ENCODE measurements around the gene DRG2.

Gene DRG2

DNA sequence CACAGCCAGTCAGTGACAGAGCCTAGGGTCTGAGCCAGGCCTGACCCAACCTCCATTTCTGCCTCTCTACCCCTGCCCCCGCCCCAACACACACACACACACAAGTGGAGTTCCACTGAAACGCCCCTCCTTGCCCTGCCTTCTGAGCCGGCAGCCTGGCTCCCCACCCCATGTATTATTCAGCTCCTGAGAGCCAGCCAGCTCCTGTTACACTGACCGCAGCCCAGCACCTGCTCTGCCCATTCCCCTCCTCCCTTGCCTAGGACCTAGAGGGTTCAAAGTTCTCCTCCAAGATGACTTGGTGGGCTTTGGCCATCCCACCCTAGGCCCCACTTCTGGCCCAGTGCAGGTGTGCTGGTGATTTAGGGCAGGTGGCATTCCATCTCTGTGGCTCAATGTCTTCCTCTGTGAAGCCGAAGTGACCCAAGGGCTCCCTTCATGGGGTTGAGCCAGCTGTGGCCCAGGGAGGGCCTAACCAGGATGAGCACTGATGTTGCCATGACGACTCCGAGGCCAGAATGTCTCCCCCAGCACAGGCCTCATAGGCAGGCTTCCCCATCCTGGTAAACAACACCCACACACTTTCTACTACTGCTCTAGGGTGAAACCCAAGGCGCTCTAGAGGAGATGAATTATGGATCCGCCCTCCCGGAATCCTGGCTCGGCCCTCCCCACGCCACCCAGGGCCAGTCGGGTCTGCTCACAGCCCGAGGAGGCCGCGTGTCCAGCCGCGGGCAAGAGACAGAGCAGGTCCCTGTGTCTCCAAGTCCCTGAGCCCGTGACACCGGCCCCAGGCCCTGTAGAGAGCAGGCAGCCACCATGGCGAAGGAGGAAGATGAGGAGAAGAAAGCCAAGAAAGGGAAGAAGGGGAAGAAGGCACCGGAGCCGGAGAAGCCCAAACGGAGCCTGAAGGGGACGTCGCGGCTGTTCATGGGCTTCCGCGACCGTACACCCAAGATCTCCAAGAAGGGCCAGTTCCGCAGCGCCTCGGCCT lies 30.5 kb downstream of the DRG2 start:
- no peak for DNase-seq

DNA sequence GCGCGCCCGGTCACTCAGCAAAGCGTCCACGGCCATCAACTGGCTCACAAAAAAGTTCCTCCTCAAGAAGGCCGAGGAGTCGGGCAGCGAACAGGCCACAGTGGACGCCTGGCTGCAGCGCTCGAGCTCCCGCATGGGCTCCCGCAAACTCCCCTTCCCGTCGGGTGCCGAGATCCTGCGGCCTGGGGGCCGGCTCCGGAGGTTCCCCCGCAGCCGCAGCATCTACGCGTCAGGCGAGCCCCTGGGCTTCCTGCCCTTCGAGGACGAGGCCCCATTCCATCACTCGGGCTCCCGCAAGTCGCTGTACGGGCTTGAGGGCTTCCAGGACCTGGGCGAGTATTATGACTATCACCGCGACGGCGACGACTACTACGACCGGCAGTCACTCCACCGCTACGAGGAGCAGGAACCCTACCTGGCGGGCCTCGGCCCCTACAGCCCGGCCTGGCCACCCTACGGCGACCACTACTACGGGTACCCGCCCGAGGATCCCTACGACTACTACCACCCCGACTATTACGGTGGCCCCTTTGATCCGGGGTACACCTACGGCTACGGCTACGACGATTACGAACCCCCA lies 31.5 kb downstream of the DRG2 start:
- no peak for DNase-seq

DNA sequence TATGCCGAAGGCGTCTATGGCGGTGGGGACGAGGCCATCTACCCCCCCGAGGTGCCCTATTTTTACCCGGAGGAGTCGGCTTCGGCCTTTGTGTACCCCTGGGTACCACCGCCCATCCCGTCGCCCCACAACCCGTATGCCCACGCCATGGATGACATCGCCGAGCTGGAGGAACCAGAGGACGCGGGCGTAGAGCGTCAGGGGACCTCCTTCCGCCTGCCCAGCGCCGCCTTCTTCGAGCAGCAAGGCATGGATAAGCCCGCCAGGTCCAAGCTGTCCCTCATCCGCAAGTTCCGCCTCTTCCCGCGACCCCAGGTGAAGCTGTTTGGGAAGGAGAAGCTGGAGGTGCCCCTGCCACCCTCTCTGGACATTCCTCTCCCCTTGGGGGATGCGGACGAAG lies 32.2 kb downstream of the DRG2 start:
- DNase-seq: no peak

DNA sequence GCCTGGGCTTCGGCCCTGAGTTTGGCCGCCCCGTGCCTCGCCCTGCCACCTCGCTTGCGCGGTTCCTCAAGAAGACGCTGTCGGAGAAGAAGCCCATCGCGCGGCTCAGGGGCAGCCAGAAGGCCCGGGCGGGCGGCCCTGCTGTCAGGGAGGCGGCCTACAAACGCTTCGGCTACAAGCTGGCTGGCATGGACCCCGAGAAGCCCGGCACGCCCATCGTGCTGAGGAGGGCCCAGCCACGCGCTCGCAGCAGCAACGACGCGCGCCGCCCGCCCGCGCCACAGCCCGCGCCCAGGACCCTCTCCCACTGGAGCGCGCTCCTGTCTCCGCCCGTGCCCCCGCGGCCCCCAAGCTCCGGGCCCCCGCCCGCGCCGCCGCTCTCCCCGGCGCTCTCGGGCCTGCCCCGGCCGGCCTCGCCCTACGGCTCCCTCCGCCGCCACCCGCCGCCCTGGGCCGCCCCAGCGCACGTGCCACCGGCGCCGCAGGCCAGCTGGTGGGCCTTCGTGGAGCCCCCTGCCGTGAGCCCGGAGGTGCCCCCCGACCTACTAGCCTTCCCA lies 32.8 kb downstream of the DRG2 start:
- DNase-seq: no peak

DNA sequence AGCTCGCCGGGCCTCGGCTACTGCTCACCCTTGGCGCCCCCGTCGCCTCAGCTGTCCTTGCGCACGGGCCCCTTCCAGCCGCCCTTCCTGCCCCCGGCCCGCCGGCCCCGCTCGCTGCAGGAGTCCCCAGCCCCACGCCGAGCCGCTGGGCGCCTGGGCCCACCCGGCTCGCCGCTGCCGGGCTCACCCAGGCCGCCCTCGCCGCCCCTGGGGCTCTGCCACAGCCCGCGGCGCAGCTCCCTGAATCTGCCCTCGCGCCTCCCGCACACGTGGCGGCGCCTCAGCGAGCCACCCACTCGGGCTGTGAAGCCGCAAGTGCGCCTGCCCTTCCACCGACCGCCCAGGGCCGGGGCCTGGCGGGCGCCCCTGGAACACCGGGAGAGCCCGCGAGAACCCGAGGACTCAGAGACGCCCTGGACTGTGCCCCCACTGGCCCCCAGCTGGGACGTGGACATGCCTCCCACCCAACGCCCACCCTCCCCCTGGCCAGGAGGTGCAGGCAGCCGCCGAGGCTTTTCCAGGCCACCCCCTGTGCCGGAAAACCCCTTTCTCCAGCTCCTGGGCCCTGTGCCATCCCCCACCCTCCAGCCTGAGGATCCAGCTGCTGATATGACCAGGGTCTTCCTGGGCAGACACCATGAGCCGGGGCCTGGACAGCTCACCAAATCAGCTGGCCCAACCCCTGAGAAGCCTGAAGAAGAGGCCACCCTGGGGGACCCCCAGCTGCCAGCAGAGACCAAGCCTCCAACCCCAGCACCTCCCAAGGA lies 33.6 kb downstream of the DRG2 start:
- no peak for DNase-seq

DNA sequence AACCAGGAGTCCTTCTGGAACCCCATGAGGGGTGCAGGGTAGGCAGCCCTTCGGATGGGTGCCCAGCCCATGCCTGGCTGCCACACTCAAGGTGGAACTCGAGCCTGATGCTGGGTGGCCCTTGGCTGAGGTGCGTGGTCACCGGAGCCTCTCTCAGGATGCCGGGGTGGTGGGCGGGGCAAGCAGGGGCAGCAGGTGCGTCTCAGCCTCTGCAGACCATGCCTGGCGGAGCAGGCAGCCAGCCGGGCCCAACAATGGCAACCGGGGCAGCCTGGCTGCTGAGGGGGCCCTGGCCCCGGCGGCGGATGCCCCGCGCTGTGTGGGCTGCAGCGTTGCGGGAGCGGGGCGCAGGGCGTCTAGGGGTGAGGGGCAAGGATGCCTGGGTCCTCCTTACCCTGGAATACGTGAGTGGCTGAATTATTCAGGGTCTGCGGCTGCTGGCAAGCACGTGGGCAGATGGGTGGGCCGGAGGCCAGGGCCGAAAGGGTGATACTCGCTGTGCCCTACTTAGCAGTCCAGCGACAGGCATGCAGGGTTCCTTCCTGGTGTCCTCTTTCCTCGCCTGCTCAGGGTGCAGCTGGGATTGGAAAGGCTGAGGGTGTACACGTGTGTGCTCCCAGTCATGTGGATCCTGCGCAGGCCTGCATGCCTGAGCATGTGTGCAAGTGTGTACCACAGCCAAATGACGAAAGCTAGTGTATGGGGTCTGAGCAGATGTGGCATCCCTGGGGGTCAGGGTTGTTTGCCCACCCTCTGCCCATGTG lies 35.4 kb downstream of the DRG2 start:
- no peak for DNase-seq

DNA sequence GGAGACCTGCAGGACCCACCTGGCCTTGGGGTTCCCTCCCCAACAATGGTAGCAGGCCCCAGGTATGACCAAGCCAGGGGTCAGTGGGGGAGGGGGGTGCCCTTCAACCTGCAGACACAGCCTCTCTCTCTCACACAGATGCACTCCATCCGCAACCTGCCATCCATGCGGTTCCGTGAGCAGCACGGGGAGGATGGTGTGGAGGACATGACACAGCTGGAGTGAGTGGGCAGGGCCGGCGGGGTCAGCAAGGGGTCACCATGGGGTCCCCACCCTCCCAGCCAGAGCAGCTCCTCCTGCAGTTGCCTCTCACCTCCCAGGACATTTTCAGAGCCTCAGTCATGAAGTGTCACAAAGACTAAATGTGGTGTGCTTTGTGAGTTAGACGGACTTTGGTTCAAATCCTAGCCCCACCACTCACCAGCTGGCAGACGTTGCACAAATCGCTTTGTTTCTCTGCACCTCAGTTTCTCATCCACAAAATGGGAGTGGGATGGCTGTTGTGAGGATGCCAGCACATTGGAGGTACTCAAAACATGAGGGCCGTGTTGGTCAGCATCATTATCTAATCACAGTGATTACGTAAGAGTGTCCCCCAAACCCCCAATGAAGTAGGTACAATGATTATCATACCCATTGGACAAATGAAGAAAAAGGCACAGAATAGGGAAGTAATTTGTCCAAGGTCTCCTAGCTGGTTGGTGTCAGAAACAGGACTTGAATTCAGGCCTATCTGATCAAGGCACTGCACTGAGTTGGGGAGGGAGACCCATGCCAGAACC lies 36.8 kb downstream of the DRG2 start:
- DNase-seq: no peak

DNA sequence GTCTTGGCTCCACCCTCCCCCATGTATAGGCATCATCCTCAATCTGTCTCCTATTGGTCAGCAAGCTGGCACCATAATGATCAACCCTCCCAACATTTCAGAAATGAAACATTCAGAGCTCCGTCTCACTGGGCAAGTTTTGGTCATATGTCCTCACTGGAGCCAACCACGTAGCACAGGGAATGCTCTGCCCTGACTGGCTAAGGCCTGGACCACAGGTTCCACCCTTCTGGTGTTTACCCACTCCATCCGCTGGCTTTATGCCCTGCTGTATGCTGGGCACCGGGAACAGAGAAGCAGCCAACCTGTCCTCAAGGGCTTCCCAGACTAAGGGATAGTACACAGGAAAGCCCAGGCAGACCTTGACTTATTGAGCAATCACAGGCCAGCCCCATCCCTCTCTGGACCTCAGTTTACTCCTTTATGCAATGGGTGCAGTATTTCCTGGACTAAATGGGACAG lies 41.3 kb downstream of the DRG2 start:
- DNase-seq: no peak

DNA sequence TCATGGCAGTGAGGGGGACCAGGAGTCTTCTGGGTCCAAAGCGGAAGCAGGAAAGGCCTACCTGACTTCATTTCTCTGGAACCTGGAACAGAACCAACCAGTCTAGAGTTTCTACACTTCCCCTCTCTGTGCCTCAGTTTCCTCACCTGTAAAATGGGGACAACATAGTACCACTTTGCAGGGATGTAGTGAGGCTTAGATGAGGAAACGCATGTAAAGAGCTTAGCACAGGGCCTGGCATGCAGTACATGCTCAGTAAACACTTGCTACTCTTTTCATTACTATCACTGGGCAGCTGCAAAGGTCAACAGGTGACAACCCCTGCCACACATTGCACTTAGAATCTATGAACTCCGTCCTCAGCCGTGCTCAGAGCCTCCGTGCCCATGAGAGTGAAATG lies 45.0 kb downstream of the DRG2 start:
- no peak for DNase-seq

DNA sequence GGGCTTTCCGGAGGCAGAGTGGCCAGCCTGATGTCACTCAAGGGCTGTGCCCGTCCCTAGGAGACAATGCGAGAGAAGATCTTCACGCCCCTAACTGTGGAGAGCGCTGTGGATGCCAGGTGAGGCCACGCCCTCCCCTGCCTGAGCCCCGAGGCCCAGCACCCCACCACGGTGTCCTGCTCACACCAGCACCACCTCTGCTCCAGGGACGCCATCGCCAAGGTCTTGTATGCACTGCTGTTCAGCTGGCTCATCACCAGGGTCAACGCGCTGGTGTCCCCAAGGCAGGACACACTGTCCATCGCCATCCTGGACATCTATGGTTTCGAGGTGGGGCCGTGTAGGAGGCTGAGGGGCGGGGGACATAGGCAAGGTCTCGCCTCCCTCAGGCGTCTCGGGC lies 48.6 kb downstream of the DRG2 start:
- no peak for DNase-seq

DNA sequence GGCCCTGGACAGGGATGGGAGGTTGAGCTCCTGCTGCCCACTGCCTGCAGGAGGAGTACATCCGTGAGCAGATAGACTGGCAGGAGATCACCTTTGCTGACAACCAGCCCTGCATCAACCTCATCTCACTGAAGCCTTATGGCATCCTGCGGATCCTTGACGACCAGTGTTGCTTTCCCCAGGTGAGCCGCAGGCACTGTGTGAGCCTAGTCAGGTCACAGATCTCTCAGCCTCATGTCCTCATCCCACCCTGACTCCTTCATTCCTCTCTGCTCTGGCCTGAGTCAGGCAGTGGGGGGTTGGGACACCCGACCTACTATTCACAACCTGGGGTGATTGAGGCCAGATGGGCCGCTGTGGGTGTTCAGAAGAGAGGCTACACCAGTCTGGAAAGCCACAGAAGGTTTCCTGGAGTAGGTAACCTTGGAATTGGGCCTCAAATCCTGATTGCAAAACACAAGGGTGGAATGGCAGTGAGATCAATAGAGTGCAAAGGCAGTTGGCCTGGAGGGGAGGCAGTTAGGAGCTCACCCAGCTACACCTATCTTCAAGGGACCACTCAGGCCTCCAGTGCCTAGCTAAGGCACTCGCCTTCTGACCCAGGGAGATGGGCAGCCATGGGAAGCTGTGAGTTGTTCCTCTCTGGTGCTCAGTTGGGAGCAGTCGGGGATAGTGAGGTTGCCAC lies 50.5 kb downstream of the DRG2 start:
- DNase-seq: no peak

DNA sequence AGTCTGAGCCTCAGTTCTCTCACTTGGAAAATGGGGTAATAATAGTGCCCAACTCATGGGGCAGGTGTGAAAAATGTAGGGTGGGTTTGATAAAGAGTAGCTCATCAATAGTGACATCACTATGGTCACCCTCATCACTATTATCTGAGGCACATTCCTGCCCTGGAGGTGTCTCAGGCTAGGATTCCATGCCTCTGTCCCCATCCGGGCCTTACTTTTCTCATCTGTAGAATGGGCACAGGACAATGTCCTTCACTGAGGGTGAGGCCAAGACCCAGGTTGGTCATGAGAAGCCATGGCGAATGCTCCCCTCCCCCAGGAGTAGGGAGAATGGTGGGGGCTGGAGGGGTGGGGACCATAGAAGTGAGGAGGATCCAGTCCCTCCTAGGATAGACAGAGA lies 51.3 kb downstream of the DRG2 start:
- no peak for DNase-seq

DNA sequence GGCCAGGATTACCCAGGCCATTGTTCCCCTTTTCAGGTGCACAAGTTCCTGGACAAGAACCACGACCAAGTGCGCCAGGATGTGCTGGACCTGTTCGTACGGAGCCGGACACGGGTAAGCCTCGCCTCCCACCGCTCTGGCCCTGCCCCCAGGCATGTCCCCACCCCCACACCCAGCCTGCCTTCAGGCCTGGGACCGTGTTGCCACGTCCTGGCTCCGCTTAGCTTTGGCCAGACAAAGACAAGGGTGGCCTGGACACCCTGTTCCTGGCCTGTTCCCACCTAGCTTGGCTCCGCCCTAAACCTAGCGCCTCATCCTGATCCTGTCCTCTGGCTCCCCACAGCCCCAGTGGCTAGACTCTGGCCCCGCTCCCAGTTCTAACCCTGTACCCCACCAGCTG lies 51.8 kb downstream of the DRG2 start:
- DNase-seq: no peak

DNA sequence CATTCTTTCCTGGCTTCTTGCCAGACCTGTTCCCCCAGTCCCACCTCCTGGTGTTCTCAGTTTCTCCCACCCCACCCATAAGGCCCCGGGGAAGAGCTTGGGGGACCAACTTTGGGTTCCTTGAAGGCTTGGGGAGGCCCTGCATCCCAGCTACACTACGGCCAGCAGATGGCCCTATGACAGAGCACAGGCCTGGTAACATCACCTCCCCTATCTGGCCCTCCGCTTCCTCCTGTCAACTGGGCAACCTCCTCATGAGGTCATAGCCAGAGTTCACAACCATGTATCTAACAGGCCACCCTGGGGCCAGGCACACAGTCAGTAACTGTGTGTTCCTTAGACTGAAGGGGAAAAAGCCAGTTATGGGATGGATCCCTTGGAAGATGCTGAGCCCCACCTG lies 52.2 kb downstream of the DRG2 start:
- no peak for DNase-seq

DNA sequence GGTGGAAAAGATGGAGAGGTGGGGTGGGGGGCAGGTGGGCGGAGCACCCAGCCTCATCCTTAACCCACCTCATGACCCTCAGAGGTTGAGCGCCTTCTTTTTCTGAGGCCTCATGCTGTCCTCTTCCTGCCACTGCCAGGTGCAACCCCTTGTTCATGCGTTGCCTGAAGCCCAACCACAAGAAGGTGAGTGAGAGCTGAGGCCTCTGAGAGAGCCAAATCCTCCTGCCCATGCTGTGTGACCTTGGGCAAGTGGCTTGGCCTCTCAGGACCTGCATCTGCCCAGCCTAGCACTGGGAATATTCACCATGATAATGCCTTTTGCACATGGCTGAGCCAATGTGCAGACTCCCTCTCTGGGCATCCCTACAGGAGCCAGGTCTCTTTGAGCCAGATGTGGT lies 52.9 kb downstream of the DRG2 start:
- DNase-seq: no peak

DNA sequence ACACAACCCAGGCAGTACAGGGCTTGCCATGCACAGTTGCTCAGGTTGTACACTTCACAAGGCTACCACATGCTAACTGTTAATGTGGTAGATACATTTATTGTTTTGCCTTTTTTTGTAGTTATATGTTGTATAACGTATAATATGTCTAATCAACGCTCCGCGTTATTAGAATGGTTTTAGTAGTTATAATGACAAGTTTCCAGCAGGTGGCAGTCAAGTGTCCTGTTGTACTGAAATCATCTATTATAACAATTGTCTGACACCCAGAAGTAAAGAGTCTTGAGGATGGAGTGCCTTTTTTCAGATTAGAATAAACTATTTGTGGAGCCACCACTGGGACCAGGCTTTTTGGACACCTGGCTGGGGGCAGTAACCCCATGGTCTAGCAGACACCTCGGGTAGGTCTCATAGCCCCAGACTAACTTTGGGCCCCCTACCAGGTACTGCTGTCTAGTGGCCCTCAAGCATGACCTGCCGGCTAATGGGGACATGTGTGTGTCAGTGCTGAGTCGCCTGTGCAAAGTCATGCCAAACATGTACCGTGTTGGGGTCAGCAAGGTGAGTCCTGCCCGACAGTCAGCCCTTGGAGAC lies 53.6 kb downstream of the DRG2 start:
- peak; percentile 74 for DNase-seq

DNA sequence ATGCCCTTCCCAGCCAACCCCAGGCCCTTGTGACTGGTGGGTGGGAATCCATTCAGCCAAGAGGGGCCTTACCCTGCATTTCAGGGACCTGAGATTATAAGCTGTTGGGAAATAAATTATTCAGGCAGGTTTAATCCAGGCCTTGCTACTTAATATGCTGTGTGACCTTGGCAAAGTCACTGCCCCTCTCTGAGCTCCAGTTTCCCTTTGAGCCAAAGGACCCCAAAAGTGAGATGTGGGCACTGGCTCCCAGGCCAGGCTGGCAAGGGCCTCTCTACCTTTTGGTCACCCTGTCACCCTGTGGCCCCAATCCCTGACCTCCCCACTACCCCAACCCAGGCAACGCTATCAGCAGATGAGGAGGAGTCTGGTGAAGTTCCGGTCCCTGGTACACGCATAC lies 54.7 kb downstream of the DRG2 start:
- no peak for DNase-seq

DNA sequence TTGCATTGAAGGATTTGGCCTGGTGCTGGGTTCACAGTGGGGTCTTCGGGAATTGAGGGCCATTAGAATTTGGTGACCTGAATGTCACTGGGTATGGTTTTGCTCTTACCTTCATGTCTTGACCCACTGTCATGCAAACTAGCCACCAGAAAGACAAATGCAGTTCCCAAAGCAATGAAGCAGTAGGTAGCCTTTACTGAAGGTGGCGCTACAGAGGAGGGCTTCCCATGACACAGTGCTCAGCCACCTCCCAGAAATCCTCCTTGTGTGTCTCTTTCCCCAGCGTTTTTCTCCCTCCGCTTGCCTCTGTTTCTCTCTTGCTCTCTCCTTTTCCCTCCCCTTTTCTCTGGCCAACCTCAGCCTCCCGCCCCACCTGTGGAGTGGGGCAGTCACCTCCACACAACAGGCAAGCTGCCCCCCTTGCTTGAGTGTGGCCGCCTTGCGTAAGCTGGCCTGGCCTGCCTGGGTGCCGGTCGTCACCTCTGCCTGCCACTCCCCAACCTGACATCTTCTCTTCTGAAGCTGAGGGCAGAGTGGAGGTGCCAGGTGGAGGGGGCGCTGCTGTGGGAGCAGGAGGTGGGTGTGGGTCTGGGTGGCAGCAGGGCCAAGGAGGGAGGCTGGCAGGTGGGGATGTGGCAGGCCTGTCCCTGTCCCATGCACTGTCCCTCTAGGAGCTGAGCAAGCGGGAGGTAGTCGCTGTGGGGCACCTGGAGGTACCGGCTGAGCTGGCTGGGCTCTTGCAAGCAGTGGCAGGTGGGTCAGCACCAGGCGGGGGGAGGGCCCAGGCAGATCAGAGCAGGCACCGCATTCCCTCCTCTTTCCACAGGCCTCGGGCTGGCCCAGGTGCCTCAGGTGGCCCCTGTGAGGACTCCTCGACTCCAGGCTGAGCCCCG lies 55.5 kb downstream of the DRG2 start:
- DNase-seq: no peak

DNA sequence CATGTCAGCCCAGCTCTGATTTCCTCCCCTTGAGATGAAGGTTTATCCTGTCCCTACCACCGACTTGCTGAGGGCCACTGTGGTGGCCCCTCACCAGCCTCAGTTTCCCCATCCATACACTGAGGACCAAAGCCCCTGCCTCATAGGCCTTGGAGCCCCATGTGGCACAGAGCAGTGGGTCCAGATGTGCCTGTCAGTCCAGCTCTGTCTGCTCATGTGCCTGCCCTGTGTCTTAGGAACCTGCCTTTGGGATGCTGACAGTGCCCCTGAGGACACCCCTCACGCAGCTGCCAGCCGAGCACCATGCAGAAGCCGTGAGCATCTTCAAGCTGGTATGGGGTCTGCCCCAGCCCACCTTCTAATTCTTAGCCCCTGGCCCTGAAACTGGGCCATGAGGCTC lies 56.5 kb downstream of the DRG2 start:
- no peak for DNase-seq

DNA sequence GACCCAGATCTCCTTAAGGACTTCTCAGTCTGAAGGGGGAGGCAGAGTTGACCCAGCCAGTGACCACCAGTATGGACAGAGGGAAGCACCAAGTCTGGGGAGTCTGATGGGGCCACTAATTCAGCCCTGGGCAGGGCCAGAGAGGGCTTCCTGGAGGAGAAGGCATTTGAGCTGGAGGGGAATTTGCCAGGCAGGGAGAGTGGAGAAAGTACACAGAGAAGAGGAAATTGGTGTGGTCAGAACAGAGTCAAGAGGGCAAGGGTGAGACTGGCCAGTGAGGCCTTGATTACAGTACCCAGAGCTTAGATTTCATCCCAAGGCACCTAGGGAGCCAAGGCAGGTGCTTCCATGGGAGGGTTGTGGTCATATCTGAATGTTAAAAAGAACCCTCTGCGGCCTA lies 57.1 kb downstream of the DRG2 start:
- DNase-seq: no peak
